ENCODE data around the gene CCZ1B.
"Not testable (repeated sequence)": the region's sequence is repeated elsewhere in the genome, so short reads cannot be mapped to it uniquely, and the experiment has no call there.

Gene CCZ1B

GRCh38 chr7:6749335-6749734, 76.7 kb downstream of the CCZ1B start:
- not testable (repeated sequence) for DNase-seq (ENCODE audit: low read depth in 1 of 2, low spot score in 1 of 2)
